Measurements from ENCODE around the gene C17orf50. TPM values are rescaled to one million over a fixed set of nuclear protein-coding genes. Genes with fewer than 3 reads are reported as not detected.

Gene C17orf50
- total RNA-seq, 1 experiment from 2014 or later = not detected

DNA sequence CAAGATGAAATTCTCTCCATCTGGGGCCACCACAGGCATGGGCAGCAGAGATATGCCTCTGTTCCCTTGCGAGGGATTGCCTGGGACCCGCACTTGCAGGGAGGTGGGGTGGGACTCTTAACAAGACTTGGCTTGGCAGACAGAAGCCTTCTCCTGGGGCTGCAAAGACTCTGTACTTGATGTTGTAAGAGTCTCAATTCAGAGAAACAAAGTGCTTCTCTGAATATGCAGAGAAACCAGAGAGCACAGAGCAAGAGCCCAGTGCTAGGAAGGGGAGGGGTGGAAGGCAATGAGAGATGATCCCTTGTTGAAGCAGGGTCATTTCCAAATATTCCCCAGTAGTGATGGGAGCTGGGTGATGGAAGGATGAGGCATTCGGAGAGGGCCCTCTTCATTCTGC is 32.6 kb downstream of the C17orf50 start:
- POLR2A ChIA-PET = interaction anchor here (1.6 kb wide), 1 partner anchor 15 kb away, joined by 8 read pairs; the partner anchor contains the start of gene TAF15

More for the DNA sequence above, 32.6 kb downstream of the C17orf50 start:
- RAD21 ChIA-PET (ENCODE audit: low non-redundant PET in 1 of 2, low total read pairs in 2 of 2, uncharacterized antibody in 2 of 2, unreplicated experiment in 2 of 2) = no interaction called here
- DNase-seq (ENCODE audit: low read depth, low spot score) (no peak), ATAC-seq (no peak)
- H3K4me3 ChIP-seq (replicated peaks in 1 of 2; ENCODE audit: low read depth in 1 of 2, low read length in 2 of 2) = no peak overlapping the region
- no peak for TF ChIP-seq POLR2A (IDR thresholded peaks at IDR 0.05; ENCODE audit: borderline replicate concordance, extremely low read depth, insufficient read depth, insufficient read length)
- no peak for TF ChIP-seq EZH2 (IDR thresholded peaks at IDR 0.05)
- TF ChIP-seq EGR1 (IDR thresholded peaks at IDR 0.05; ENCODE audit: low read depth) = no peak
- no peak for TF ChIP-seq CBX3 (IDR thresholded peaks at IDR 0.05; ENCODE audit: low read depth)
- no peak for TF ChIP-seq ZFX (IDR thresholded peaks at IDR 0.05)
- TF ChIP-seq, protein P1, sequence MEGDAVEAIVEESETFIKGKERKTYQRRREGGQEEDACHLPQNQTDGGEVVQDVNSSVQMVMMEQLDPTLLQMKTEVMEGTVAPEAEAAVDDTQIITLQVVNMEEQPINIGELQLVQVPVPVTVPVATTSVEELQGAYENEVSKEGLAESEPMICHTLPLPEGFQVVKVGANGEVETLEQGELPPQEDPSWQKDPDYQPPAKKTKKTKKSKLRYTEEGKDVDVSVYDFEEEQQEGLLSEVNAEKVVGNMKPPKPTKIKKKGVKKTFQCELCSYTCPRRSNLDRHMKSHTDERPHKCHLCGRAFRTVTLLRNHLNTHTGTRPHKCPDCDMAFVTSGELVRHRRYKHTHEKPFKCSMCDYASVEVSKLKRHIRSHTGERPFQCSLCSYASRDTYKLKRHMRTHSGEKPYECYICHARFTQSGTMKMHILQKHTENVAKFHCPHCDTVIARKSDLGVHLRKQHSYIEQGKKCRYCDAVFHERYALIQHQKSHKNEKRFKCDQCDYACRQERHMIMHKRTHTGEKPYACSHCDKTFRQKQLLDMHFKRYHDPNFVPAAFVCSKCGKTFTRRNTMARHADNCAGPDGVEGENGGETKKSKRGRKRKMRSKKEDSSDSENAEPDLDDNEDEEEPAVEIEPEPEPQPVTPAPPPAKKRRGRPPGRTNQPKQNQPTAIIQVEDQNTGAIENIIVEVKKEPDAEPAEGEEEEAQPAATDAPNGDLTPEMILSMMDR (IDR thresholded peaks at IDR 0.05 in 2 of 3, conservative IDR thresholded peaks at IDR 0.05 in 1 of 3; ENCODE audit: borderline replicate concordance in 1 of 3, insufficient read depth in 1 of 3, low read depth in 2 of 3, low read length in 2 of 3) = no peak
- TF ChIP-seq SP1 (IDR thresholded peaks at IDR 0.05; ENCODE audit: low read depth) = no peak
- TF ChIP-seq, protein P2, sequence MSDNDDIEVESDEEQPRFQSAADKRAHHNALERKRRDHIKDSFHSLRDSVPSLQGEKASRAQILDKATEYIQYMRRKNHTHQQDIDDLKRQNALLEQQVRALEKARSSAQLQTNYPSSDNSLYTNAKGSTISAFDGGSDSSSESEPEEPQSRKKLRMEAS (IDR thresholded peaks at IDR 0.05) = no peak
- no peak for TF ChIP-seq ELF1 (IDR thresholded peaks at IDR 0.05; ENCODE audit: borderline replicate concordance, low read depth)
- TF ChIP-seq, protein P3, sequence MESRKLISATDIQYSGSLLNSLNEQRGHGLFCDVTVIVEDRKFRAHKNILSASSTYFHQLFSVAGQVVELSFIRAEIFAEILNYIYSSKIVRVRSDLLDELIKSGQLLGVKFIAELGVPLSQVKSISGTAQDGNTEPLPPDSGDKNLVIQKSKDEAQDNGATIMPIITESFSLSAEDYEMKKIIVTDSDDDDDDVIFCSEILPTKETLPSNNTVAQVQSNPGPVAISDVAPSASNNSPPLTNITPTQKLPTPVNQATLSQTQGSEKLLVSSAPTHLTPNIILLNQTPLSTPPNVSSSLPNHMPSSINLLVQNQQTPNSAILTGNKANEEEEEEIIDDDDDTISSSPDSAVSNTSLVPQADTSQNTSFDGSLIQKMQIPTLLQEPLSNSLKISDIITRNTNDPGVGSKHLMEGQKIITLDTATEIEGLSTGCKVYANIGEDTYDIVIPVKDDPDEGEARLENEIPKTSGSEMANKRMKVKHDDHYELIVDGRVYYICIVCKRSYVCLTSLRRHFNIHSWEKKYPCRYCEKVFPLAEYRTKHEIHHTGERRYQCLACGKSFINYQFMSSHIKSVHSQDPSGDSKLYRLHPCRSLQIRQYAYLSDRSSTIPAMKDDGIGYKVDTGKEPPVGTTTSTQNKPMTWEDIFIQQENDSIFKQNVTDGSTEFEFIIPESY (IDR thresholded peaks at IDR 0.05; ENCODE audit: extremely low read depth, insufficient replicate concordance, low read length) = no peak
- TF ChIP-seq, protein P4, sequence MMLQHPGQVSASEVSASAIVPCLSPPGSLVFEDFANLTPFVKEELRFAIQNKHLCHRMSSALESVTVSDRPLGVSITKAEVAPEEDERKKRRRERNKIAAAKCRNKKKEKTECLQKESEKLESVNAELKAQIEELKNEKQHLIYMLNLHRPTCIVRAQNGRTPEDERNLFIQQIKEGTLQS (IDR thresholded peaks at IDR 0.05) = no peak
- TF ChIP-seq, protein P5, sequence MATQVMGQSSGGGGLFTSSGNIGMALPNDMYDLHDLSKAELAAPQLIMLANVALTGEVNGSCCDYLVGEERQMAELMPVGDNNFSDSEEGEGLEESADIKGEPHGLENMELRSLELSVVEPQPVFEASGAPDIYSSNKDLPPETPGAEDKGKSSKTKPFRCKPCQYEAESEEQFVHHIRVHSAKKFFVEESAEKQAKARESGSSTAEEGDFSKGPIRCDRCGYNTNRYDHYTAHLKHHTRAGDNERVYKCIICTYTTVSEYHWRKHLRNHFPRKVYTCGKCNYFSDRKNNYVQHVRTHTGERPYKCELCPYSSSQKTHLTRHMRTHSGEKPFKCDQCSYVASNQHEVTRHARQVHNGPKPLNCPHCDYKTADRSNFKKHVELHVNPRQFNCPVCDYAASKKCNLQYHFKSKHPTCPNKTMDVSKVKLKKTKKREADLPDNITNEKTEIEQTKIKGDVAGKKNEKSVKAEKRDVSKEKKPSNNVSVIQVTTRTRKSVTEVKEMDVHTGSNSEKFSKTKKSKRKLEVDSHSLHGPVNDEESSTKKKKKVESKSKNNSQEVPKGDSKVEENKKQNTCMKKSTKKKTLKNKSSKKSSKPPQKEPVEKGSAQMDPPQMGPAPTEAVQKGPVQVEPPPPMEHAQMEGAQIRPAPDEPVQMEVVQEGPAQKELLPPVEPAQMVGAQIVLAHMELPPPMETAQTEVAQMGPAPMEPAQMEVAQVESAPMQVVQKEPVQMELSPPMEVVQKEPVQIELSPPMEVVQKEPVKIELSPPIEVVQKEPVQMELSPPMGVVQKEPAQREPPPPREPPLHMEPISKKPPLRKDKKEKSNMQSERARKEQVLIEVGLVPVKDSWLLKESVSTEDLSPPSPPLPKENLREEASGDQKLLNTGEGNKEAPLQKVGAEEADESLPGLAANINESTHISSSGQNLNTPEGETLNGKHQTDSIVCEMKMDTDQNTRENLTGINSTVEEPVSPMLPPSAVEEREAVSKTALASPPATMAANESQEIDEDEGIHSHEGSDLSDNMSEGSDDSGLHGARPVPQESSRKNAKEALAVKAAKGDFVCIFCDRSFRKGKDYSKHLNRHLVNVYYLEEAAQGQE (IDR thresholded peaks at IDR 0.05; ENCODE audit: low read depth) = no peak
- no peak for TF ChIP-seq SIN3A (IDR thresholded peaks at IDR 0.05; ENCODE audit: low read depth)
- TF ChIP-seq JUND (IDR thresholded peaks at IDR 0.05) = no peak
- no peak for TF ChIP-seq EZH2phosphoT487 (IDR thresholded peaks at IDR 0.05; ENCODE audit: borderline replicate concordance)
- no peak for TF ChIP-seq RAD21 (IDR thresholded peaks at IDR 0.05; ENCODE audit: low read depth)
- H3K4me1 ChIP-seq (ENCODE audit: control insufficient read depth in 1 of 2, insufficient read depth in 2 of 2, low read length in 2 of 2) = peaks cover 6 to 40% of the 10 kb centered on the region in 2 experiments
- H3K27ac ChIP-seq (ENCODE audit: low read depth, low read length) = no peak overlapping the region
- H3K9me2 ChIP-seq (ENCODE audit: insufficient read depth) = no peaks in the 10 kb centered on the region
- no TSS peak for BruUV-seq (replicated peaks)
- no peak overlapping the region for H3K9ac ChIP-seq (ENCODE audit: low read length)
- H3K27me3 ChIP-seq (ENCODE audit: insufficient read depth, low read length) = no peaks in the 10 kb centered on the region
- no peaks in the 10 kb centered on the region for H4K20me1 ChIP-seq (ENCODE audit: insufficient read depth)
- H2AFZ ChIP-seq (ENCODE audit: low read depth, low read length, poor library complexity, severe bottlenecking) = no peak overlapping the region
- CTCF ChIA-PET = interaction anchor here (1.6 kb wide), 1 partner anchor 29 kb away, joined by 6 read pairs; no protein-coding TSS in a partner anchor
- H3K36me3 ChIP-seq (ENCODE audit: control insufficient read depth in 1 of 2, insufficient read depth in 2 of 2, low read length in 2 of 2) = no peaks in the 10 kb centered on the region
- no peaks in the 10 kb centered on the region for H3K9me3 ChIP-seq (ENCODE audit: control insufficient read depth in 1 of 2, insufficient read depth in 1 of 2, low read depth in 1 of 2, low read length in 2 of 2)
- no peak overlapping the region for H3K4me2 ChIP-seq (ENCODE audit: low read length)
- no peaks in the 10 kb centered on the region for H3K79me2 ChIP-seq (ENCODE audit: insufficient read depth, low read length)
- intact Hi-C loops (cut with micrococcal nuclease) = no loop called here

Data from HCT116 (cell line).